Stimulated activated CD4-positive, alpha-beta T cell treated with anti-CD3 and anti-CD28 coated beads, Interleukin-2, amount 100 ng/mL, for 4 hours (primary cell): ENCODE measurements around the gene PID1.

ENCODE experiments used
- DNase-seq: peaks from one replicate; pipeline ENCODE4 v3.0.0-alpha.2; 2020; ENCODE audit warnings: low read depth

Gene PID1

GRCh38 chr2:229270551-229271410 lies at the start of gene PID1:
TSS of gene PID1 (minus strand) at chr2:229271287. CDS start at chr2:229271043, 244 bp downstream.
- no peak for DNase-seq

GRCh38 chr2:229319558-229319957 lies 48.5 kb upstream of the PID1 start:
- no peak for DNase-seq

- no peak for DNase-seq
Measured at GRCh38 chr2:229314117-229314516, 43.0 kb upstream of the PID1 start.

GRCh38 chr2:229313591-229313990 lies 42.5 kb upstream of the PID1 start:
- DNase-seq = no peak

- DNase-seq = no peak
Measured at GRCh38 chr2:229301237-229301636, 30.1 kb upstream of the PID1 start.

- no peak for DNase-seq
Measured at GRCh38 chr2:229300790-229301189, 29.7 kb upstream of the PID1 start.

- no peak for DNase-seq
Measured at GRCh38 chr2:229300371-229300770, 29.3 kb upstream of the PID1 start.

- DNase-seq = no peak
Measured at GRCh38 chr2:229297247-229297646, 26.2 kb upstream of the PID1 start.

GRCh38 chr2:229296536-229296935 lies 25.4 kb upstream of the PID1 start:
- DNase-seq = no peak

GRCh38 chr2:229296016-229296415 lies 24.9 kb upstream of the PID1 start:
- no peak for DNase-seq

- no peak for DNase-seq
Measured at GRCh38 chr2:229287823-229288222, 16.7 kb upstream of the PID1 start.

- no peak for DNase-seq
Measured at GRCh38 chr2:229282758-229283546, 11.9 kb upstream of the PID1 start.

GRCh38 chr2:229279516-229279915 lies 8.4 kb upstream of the PID1 start:
- DNase-seq = no peak

GRCh38 chr2:229275506-229275905 lies 4.4 kb upstream of the PID1 start:
- no peak for DNase-seq

- no peak for DNase-seq
Measured at GRCh38 chr2:229273723-229274338, 2.7 kb upstream of the PID1 start.

GRCh38 chr2:229273006-229273722 lies 2.1 kb upstream of the PID1 start:
- no peak for DNase-seq

- no peak for DNase-seq
Measured at GRCh38 chr2:229269941-229270340, 1.1 kb downstream of the PID1 start.

GRCh38 chr2:229269146-229269545 lies 1.9 kb downstream of the PID1 start:
- no peak for DNase-seq

GRCh38 chr2:229268626-229269025 lies 2.5 kb downstream of the PID1 start:
- DNase-seq = no peak

- DNase-seq = no peak
Measured at GRCh38 chr2:229267080-229267479, 4.0 kb downstream of the PID1 start.

- no peak for DNase-seq
Measured at GRCh38 chr2:229265727-229266126, 5.4 kb downstream of the PID1 start.

- no peak for DNase-seq
Measured at GRCh38 chr2:229261599-229261998, 9.5 kb downstream of the PID1 start.
